NCI-H1694 treated with DMSO at 0.1 percent for 48 hours (cell line): ENCODE results near the gene CLTB.
"Not testable (repeated sequence)": the region's sequence is repeated elsewhere in the genome, so short reads cannot be mapped to it uniquely, and the experiment has no call there.

Experiments used
- DNase-seq: peaks from one replicate; lab custom pipeline; 2025; lab: John Stamatoyannopoulos, UW

CLTB gene

GRCh38 chr5:176415952-176416924 is at the start of gene CLTB:
TSS of gene CLTB (minus strand) at chr5:176416539. CDS start at chr5:176416363, 176 bp downstream.
- peak; percentile 48 for DNase-seq

- no peak for DNase-seq
These were observed 46.9 kb upstream of the CLTB start for GRCh38 chr5:176463113-176463764.

GRCh38 chr5:176461349-176461748 is 45.0 kb upstream of the CLTB start:
- no peak for DNase-seq

- no peak for DNase-seq
These were observed 42.7 kb upstream of the CLTB start for GRCh38 chr5:176458904-176459561.

GRCh38 chr5:176454724-176455394 is 38.5 kb upstream of the CLTB start:
- DNase-seq, result no peak

- no peak for DNase-seq
These were observed 33.7 kb upstream of the CLTB start for GRCh38 chr5:176450077-176450476.

- peak; percentile 78 for DNase-seq
These were observed 31.8 kb upstream of the CLTB start, which contains the start of gene FAF2 for GRCh38 chr5:176447978-176448608. TSS of gene FAF2 (plus strand) at chr5:176448385. CDS start at chr5:176448408, 23 bp downstream.

GRCh38 chr5:176447591-176447977 is 31.2 kb upstream of the CLTB start:
- DNase-seq, result no peak

- no peak for DNase-seq
These were observed 30.7 kb upstream of the CLTB start for GRCh38 chr5:176446884-176447590.

GRCh38 chr5:176446028-176446665 is 29.8 kb upstream of the CLTB start:
- no peak for DNase-seq

GRCh38 chr5:176444742-176445141 is 28.4 kb upstream of the CLTB start:
- DNase-seq, result no peak

GRCh38 chr5:176442911-176443310 is 26.6 kb upstream of the CLTB start:
- DNase-seq, result not testable (repeated sequence)

GRCh38 chr5:176441921-176442323 is 25.6 kb upstream of the CLTB start:
- no peak for DNase-seq

GRCh38 chr5:176440927-176441706 is 24.8 kb upstream of the CLTB start:
- no peak for DNase-seq

GRCh38 chr5:176438959-176439757 is 22.8 kb upstream of the CLTB start:
- DNase-seq, result no peak

- DNase-seq, result no peak
These were observed 20.3 kb upstream of the CLTB start for GRCh38 chr5:176436656-176437055.

GRCh38 chr5:176432707-176433106 is 16.4 kb upstream of the CLTB start:
- no peak for DNase-seq

- DNase-seq, result no peak
These were observed 13.6 kb upstream of the CLTB start for GRCh38 chr5:176429972-176430371.

- no peak for DNase-seq
These were observed 11.6 kb upstream of the CLTB start for GRCh38 chr5:176427971-176428370.
